ENCODE measurements around the gene DYNC1I1. TPM values are rescaled to one million over a fixed set of nuclear protein-coding genes. Genes with fewer than 3 reads are reported as not detected.
A peak's percentile ranks its signal among the peaks of the same experiment; 100 is the strongest.

Gene DYNC1I1
- polyA plus RNA-seq, 1 of the 3 experiments (the other 2 are of a cell fraction), result 0.05 TPM

GRCh38 chr7:96004578-96004977 lies 232.2 kb downstream of the DYNC1I1 start:
- H2AFZ ChIP-seq (ENCODE audit: low read depth), result no peak overlapping the region
- H3K4me2 ChIP-seq, result no peak overlapping the region
- H3F3A ChIP-seq (replicated peaks; ENCODE audit: insufficient read depth), result no peaks in the 10 kb centered on the region
- no peak overlapping the region for H3K27ac ChIP-seq (ENCODE audit: low read depth in 2 of 2, low read length in 1 of 2)
- no peaks in the 10 kb centered on the region for H4K20me1 ChIP-seq (ENCODE audit: insufficient read depth)
- peak; percentile 65 for DNase-seq
- no peaks in the 10 kb centered on the region for H3K79me2 ChIP-seq (ENCODE audit: insufficient read depth)
- no peaks in the 10 kb centered on the region for H3K9me2 ChIP-seq
- peaks cover 0 to 11% of the 10 kb centered on the region in 2 experiments; a peak in 2 of 4 replicates for H3K4me1 ChIP-seq (ENCODE audit: control insufficient read depth in 1 of 2, insufficient read depth in 2 of 2, low read depth in 1 of 2, low read length in 1 of 2)
- H3K36me3 ChIP-seq (replicated peaks in 1 of 2; ENCODE audit: control insufficient read depth in 1 of 2, insufficient read depth in 2 of 2, low read length in 1 of 2), result no peaks in the 10 kb centered on the region
- ChIA-PET CTCF (interaction anchor here (0.6 to 2.2 kb wide), 18 partner anchors 9 to 1023 kb away, joined by 3 to 11 read pairs (median 4); partner anchors contain the start of gene DLX5), POLR2A (interaction anchor here (0.7 to 1.1 kb wide), 2 partner anchors 899 to 1017 kb away, joined by 3 read pairs; no protein-coding TSS in a partner anchor)
- H3K27me3 ChIP-seq (ENCODE audit: insufficient read depth), result no peaks in the 10 kb centered on the region
- H3K9me3 ChIP-seq, result no peaks in the 10 kb centered on the region
- H3K4me3 ChIP-seq (ENCODE audit: low read depth in 2 of 2, low read length in 1 of 2), result no peak overlapping the region
- no peak overlapping the region for H3K9ac ChIP-seq
- TF ChIP-seq MEF2A (IDR thresholded peaks at IDR 0.05; ENCODE audit: borderline replicate concordance, low read depth), result no peak
- no peak; the same call in 1 of the 2 replicates for TF ChIP-seq MXI1 (IDR thresholded peaks at IDR 0.05; ENCODE audit: low read depth, low read length)
- TF ChIP-seq RCOR1 (IDR thresholded peaks at IDR 0.05; ENCODE audit: low read length), result peak; percentile 79; the same call in 1 of the 2 replicates
- TF ChIP-seq FOSL2 (IDR thresholded peaks at IDR 0.05; ENCODE audit: borderline replicate concordance, low read depth), result no peak
- peak; percentile 43 for TF ChIP-seq CHD2 (IDR thresholded peaks at IDR 0.05; ENCODE audit: low read length, partially characterized antibody)
- peak; percentile 43 for TF ChIP-seq CTCF (IDR thresholded peaks at IDR 0.05)
- no peak for TF ChIP-seq FOXJ3 (CRISPR knock-in tag; IDR thresholded peaks at IDR 0.05)
- TF ChIP-seq GATA2 (CRISPR knock-in tag; IDR thresholded peaks at IDR 0.05), result peak; percentile 74
- TF ChIP-seq FOXM1 (IDR thresholded peaks at IDR 0.05; ENCODE audit: low read depth), result no peak
- TF ChIP-seq REST (IDR thresholded peaks at IDR 0.05; ENCODE audit: low read depth, low read length), result no peak
- no peak for TF ChIP-seq JUND (IDR thresholded peaks at IDR 0.05)
- 0 out of 4 replicates have a peak, but pooled peaks of 1 of the 2 experiments have one; percentile 27 for TF ChIP-seq EP300 (IDR thresholded peaks at IDR 0.05; ENCODE audit: borderline replicate concordance in 1 of 2, low read depth in 1 of 2, low read length in 1 of 2)
- TF ChIP-seq USF1 (IDR thresholded peaks at IDR 0.05; ENCODE audit: borderline replicate concordance, low read depth), result no peak
- TF ChIP-seq TCF12 (IDR thresholded peaks at IDR 0.05), result peak; percentile 81
- TF ChIP-seq EZH2phosphoT487 (IDR thresholded peaks at IDR 0.05; ENCODE audit: borderline replicate concordance, low read depth), result no peak
- no peak for TF ChIP-seq POLR2AphosphoS5 (IDR thresholded peaks at IDR 0.05; ENCODE audit: low read depth, low read length)
- no peak for TF ChIP-seq PBX3 (IDR thresholded peaks at IDR 0.05)
- no peak for TF ChIP-seq RXRA (IDR thresholded peaks at IDR 0.05; ENCODE audit: borderline replicate concordance, low read depth)
- no peak for TF ChIP-seq YY1 (IDR thresholded peaks at IDR 0.05; ENCODE audit: low read depth)
- TF ChIP-seq TAF1 (IDR thresholded peaks at IDR 0.05; ENCODE audit: borderline replicate concordance, low read depth, low read length), result no peak
- no peak for TF ChIP-seq USF2 (IDR thresholded peaks at IDR 0.05; ENCODE audit: borderline replicate concordance, low read depth, low read length)
- no peak; the same call in 1 of the 2 replicates for TF ChIP-seq SMC3 (IDR thresholded peaks at IDR 0.05; ENCODE audit: low read depth, low read length)
- TF ChIP-seq TEAD4 (IDR thresholded peaks at IDR 0.05; ENCODE audit: borderline replicate concordance, insufficient read depth), result no peak
- TF ChIP-seq RFX5 (IDR thresholded peaks at IDR 0.05; ENCODE audit: low read length), result no peak
- no peak for TF ChIP-seq GABPA (IDR thresholded peaks at IDR 0.05; ENCODE audit: low read depth)
- peak; percentile 55 for TF ChIP-seq RAD21 (IDR thresholded peaks at IDR 0.05; ENCODE audit: low read length)
- no peak for TF ChIP-seq NFIC (IDR thresholded peaks at IDR 0.05; ENCODE audit: borderline replicate concordance)
